GM19328 (cell line): ENCODE results near the gene GPR146.

Experiments used
- ATAC-seq: cut with Tn5 transposase; IDR thresholded peaks from one replicate; pipeline ENCODE4 v1.9.1; 2021; ENCODE audit warnings: mild to moderate bottlenecking, moderate library complexity; ENCODE audit not compliant: unreplicated experiment

GPR146 gene

DNA sequence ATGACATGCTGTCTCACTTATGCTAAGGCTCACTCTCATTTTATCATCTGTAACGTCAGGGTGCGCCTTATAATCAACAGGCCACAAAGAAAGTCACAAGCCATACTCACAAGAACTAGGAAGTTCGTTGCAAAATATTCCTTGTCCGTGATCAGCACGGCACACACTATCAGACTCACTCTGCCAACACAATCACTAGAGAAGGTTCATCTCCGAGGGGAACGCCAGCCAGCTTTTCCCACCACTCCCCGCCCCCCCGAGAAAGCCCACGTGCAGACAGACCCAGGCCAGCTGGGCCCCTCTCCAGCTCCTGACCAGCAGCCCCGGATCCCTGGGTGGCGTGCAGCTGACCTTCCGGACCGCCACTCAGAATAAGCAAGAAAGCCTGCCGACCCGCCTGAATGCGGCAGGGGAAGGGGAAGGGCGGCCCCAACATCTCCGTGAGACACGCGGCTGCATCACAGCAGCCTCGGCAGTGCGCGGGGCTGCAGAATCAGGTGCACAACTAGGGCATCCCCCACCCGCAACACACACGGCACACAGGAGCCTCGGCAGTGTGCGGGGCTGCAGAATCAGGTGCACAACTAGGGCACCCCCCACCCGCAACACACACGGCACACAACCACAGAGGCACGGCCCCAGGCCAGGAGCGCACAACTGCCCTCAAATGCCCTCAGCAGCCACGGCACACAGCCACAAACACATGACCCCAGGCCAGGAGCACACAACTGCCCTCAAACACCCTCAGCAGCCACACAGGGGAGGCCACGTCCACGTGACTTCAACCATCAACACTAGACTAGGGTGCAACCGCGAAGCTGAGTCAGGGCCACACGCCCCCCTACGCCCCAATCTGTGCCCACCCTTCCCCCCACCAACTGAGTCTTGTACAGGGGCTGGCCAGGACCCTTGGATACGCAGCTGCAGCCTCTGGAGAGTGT is 2.5 kb upstream of the GPR146 start:
- ATAC-seq, result no peak

- ATAC-seq, result no peak
These were observed 1.9 kb upstream of the GPR146 start for GRCh38 chr7:1042492-1042833.

DNA sequence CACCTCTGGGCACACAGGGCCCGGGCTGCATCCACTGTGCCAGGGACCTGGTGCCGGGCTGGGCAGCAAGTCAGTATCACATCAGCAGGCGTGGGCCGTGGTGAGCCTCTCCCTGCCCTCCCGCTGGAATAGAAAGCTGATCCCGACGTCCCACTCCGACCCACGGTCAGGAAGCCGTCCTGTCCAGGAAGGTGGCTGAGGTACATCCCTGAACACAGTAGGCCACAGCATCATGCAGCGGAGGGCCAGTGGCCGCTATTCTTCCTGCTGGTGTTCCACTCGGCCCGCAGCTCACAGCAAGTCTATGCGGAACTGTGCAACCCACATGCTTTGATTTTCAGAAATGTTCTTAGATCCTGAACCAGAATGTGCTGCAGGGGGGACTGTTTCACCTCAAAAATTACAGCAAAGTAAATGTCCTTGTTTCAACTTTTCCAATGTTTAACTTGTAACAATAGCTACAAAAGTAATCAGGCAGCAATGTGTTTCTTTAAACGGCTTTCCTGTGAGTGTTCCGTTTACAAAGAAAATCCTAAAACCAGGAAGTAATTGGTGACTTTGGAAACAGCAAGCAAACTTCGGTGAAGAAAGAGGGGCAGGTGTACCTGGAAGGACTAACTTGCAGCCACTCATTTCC is 676 bp upstream of the GPR146 start:
- no peak for ATAC-seq

DNA sequence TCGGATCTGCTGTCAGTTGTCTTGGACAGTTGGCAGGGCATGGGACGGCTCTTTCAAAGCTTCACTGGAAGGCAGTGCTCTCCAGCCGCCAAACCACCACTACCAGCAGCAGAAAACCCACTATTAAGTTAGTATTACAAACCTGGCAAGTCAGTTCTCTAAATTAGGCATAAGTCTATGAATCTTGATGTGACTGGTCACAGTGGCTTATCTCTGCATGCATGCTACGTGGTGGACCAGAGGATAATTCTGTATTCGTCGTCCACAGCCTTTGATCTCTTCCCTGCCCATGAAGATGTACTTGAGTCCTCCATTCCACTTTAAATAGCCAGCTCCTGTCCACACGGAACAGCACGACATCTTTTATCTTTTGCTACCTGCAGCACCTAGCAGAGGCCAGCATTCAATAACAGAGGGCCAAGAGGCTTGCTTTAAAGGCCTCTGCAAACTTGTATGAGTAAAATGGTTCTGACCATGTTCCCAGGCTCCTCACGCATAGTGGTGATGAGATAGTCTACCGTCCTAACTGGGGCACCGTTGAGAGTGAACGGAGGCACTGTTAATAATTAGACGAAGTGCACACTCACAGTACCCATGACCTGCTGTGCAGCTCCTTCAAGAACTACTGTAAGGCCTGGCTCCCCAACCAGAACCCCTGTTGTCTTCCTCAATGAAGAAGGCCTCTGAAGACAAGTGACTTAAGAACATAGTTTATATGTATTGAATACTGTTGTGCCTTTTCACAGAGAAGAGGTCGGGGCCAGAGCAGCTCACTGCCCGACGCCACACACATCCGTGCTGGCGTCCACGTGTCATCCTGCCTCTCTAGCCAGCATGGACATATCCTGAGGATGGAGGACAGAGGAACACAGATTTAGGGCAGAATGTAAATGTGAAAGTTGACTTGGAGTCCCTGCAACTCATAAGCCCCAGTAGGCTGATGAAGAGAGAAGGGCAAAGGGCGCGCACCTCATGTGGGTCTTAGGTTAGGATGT is 1.0 kb downstream of the GPR146 start:
- ATAC-seq, result no peak

- ATAC-seq, result no peak
These were observed 2.7 kb downstream of the GPR146 start for GRCh38 chr7:1046722-1047679.

- no peak for ATAC-seq
These were observed 4.8 kb downstream of the GPR146 start for GRCh38 chr7:1049006-1049741.

GRCh38 chr7:1049801-1050200 is 5.5 kb downstream of the GPR146 start:
- ATAC-seq, result no peak

DNA sequence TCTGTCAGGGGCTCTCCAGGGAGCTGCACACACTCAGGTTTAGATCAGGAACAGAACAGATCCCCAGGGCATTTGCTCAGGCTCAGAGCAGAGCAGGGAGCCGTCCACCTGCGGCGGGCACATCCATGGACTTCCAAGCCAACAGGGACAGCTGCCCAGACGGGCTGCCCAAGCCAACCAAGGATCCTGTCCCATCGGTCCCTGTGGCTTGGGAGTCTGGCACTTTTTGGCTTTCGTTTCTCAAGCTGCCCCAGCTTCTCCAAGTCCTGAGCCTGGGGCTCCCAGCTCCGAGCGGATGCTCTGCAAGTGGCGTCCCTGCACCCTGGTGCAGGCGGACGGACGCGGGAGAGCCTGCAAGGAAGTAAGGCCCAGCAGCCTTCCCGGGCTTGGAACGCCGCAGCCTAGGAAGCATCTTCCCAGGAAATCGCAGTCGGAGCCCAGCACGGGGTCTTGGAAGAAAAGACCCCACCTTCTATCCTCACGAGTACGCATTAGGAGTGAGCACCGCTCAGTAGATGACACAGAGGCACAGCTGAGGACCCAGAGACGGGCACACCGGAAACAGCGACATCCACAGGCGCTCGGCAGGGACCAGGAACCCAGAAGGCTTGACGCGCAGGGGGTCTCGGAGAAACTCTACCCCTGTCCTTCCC is 6.0 kb downstream of the GPR146 start:
- ATAC-seq, result no peak

- no peak for ATAC-seq
These were observed 6.8 kb downstream of the GPR146 start for GRCh38 chr7:1050956-1051690.

GRCh38 chr7:1052031-1052818 is 7.9 kb downstream of the GPR146 start:
- ATAC-seq, result no peak

DNA sequence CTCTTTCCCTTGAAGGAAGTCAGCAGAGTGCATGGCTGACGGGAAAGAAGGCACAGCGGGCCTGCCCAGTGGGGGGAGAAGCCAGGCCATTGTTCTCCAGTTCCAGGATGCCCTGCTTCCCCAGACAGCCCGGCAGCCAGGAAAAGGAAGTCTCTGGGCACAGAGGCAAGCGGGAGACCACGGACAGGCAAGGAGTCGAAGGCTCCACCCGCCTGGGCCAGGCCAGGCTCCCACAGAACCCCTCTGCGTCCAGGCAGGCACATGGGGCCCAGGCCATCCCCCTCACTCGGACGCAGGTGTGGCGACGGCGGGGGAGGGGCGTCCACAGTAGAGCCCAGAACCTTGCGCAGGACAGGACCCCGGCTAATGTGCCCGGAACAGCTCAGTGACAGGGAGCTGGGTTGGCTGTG is 8.7 kb downstream of the GPR146 start:
- no peak for ATAC-seq

DNA sequence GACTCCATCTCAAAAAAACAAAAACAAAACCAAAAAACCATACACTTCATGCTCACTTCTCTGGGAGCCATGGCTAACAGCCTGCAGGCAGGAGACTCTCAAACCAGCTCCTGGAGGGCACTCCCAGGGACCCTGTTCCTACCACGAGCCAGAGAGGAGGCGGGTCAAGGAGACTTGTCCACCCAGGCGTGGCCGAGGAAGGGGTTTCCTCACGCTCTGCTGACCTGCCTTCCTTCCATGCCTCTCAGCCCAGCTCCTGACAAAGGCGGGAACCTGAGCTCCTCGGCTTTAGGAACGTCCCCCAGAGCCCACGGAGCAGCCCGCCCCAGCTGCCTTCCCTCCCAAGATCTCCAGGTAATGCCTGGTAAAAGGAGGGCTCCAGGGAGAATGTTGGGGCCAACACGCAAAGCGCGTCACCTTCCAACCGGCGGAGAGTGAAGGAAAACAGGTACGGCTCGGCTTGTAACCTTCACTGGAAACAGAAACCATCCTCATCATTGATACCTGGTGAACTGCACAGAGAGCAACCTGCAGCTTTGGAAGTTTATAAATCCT is 9.5 kb downstream of the GPR146 start:
- no peak for ATAC-seq

GRCh38 chr7:1054438-1054837 is 10.1 kb downstream of the GPR146 start:
- ATAC-seq, result no peak

DNA sequence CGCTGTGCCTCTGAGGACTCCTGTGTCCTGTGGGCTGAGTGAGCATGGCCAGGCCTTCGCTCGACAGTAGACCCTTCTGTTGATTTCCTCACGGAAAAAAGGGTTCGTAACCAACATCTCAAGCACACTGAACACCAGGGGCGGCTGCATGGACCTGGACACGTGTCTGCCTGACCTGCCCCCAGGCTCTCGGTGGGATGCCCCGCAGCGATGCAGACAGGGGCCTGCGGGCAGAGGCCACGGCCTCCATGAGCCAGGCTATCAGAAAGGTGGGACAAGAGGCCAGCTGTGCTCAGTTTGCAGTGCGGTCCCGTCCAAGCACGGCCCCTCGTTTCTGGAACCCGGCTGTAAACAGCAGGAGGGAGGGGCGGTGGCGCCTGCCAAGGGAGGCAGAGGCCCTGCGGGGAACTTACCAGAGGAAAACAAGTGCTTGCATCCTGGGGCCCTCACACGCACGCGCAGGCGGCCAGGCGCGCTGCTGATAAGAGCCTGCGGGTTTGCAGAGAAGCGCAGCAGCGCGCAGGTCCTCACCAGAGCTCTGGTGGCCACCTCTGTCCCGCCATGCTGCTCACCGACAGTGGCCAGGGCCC is 10.6 kb downstream of the GPR146 start:
- ATAC-seq, result no peak

DNA sequence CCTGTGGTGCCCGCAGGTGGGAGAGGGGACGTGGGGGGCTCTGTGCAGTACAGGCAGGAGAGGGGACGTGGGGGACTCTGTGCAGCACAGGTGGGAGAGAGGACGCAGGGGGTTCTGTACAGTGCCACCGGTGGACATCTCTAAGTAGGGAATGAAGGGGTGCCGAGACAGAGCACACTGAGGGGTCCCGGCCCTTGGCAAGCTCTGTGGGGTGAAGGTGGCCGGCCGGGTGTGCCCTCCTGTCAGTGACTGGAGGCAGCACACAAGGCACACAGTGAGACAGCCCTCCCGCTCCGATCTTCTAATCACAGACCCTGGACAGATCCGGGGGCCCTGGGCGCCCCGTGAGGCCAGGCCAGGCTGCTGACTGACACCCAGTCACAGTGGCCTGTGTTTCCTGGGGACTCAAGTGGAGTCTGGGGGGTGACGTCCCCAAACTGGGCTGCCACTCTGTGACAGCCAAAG is 11.2 kb downstream of the GPR146 start:
- no peak for ATAC-seq

DNA sequence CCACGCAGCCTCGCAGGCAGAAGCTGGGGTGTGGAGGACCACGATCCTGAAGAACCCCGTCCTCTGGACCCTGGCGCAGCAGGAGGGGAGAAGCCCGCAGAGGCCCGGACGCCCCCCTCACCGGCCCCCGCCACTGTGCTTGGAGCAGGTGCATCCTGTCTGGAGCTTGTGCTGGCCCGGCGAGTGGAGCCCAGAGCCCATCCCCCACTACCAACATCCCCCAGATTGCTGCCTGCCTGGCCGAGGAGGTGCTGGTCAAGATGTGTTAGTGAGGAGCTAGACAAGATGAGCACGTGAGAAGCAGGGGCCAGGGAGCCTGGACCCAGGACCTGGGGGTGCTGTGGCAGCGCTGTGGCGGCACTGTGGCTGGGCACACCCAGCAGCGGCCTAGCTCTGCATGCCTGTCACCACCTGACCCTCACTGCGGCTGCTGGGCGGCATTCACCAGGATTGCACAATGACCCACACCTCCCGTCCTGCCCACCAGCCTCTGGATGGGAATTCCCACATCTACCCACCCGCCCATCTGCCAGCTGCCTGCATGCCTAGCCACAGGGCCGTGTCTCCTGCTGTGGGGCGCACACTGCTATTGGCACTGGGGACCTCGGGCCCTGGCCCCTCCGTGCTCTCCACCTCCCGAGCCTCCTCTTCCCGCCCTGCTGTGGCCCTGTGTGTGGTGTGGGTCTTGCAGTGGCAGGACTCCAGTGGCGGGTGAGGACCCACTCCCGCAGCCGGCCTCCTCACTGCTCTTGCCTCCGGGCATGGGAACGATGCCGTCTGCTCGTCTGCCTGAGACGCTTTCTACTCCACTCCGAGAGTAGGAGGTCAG is 11.8 kb downstream of the GPR146 start:
- ATAC-seq, result no peak
